ENCODE data around the gene TBX21. TPM values are rescaled to one million over a fixed set of nuclear protein-coding genes. Genes with fewer than 3 reads are reported as not detected.

Gene TBX21
- polyA plus RNA-seq, 4 donors: 0.07 to 0.45 (median 0.29) TPM

DNA sequence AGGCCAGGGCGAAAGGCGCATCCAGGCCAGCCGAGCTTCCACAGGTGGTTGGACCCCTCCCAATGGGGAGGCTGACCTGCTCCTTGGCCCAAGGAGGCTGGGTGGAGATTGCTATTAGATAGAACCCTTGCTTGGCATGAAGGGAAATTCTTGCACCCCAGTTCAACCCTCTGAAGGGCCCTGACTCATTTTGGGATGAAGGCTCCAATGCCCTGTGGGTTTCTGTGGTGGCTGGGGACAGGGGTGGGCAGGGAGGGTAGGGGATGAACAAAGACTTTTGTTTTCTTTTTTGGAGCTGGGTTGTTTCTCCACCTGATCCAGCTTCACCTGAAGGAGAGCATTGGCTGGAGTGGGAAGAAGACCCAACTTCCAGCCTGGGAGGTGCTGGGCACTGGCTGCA is 16.7 kb upstream of the TBX21 start:
- FAIRE-seq (no peak), DNase-seq (no peak)
- H3K4me1 ChIP-seq (ENCODE audit: control insufficient read depth in 3 of 3, insufficient read depth in 2 of 3, low read depth in 1 of 3, low read length in 2 of 3): no peaks in the 10 kb centered on the region
- no peak overlapping the region for H3K27ac ChIP-seq (ENCODE audit: low read depth in 1 of 3, low read length in 2 of 3)
- H3K4me3 ChIP-seq (ENCODE audit: low read depth in 1 of 3, low read length in 3 of 3): no peak overlapping the region
- peaks cover 0 to 55% (median 8%) of the 10 kb centered on the region in 3 donors for H3K27me3 ChIP-seq (ENCODE audit: control insufficient read depth in 3 of 3, insufficient read depth in 3 of 3, low read length in 3 of 3)
- peaks cover 0 to 8% of the 10 kb centered on the region in 2 donors for H3K9me3 ChIP-seq (ENCODE audit: control insufficient read depth in 2 of 2, insufficient read depth in 1 of 2, low read depth in 1 of 2, low read length in 1 of 2)
- peaks cover 0 to 3% (median 0%) of the 10 kb centered on the region in 3 donors for H3K36me3 ChIP-seq (ENCODE audit: control insufficient read depth in 3 of 3, insufficient read depth in 2 of 3, low read depth in 1 of 3, low read length in 3 of 3)
- WGBS, 3 donors: 85% methylated on average over 3 of the region's 3 CpGs

DNA sequence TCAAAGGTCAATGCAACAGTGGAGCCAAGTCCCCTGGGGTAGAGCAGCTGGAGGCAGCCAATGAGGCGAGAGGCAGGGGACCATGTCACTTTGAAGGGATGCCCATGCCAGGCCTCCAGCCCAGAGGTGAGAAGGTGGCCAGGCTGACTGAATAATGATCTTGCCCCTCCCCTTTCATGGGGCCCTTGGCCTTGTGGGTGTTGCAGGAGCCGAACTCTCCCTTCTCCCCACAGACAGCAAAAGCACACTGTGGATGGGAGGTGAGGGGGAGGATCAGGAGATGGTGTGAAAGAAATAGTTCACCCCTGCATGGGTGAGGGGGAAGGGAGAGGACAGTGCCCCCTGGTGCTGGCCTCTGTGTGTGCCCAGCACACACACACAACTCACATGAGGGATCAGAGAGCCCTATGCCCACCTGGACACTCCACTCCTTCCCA is 15.8 kb upstream of the TBX21 start:
- no peak for DNase-seq
- H3K4me3 ChIP-seq (ENCODE audit: low read depth in 1 of 3, low read length in 3 of 3): no peak overlapping the region
- WGBS, 3 donors: 51 to 56% (median 52%) methylated on average over 2 of the region's 2 CpGs
- no peaks in the 10 kb centered on the region for H3K36me3 ChIP-seq (ENCODE audit: control insufficient read depth in 3 of 3, insufficient read depth in 2 of 3, low read depth in 1 of 3, low read length in 3 of 3)
- H3K9me3 ChIP-seq (ENCODE audit: control insufficient read depth in 2 of 2, insufficient read depth in 1 of 2, low read depth in 1 of 2, low read length in 1 of 2): peaks cover 0 to 8% of the 10 kb centered on the region in 2 donors
- peaks cover 0 to 64% (median 14%) of the 10 kb centered on the region in 3 donors for H3K27me3 ChIP-seq (ENCODE audit: control insufficient read depth in 3 of 3, insufficient read depth in 3 of 3, low read length in 3 of 3)
- H3K27ac ChIP-seq (ENCODE audit: low read depth in 1 of 3, low read length in 2 of 3): no peak overlapping the region
- no peaks in the 10 kb centered on the region for H3K4me1 ChIP-seq (ENCODE audit: control insufficient read depth in 3 of 3, insufficient read depth in 2 of 3, low read depth in 1 of 3, low read length in 2 of 3)
- FAIRE-seq: no peak

DNA sequence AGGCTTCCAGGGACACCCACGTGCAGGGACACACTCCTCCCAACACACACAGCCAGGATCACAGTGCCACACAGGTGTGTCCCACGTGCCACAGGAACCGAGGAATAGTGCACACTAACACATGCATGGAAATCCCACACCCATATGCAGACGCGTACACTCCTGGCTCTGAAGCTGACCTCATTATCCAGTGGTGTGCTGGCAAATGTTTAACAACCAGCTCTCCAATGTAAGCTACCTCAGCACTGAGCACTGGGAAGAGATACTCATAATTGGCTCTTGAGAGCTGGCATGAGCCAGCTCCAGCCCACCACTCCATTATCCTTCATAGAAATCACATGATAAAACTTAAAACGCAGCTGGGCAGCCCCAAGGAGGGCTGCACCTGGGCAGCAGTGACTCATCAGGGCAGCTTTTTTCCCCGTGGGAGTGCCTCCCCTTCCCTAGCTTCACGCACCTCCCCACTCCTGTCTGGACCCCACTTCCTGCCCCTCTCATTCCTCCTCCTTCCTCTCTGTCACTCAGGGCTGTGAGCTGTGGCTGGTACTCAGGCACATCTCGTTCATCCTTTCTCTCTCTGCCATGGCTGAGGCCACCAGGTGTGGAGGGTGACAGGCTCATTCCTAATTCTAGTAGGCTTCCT is 14.9 kb upstream of the TBX21 start:
- Histone ChIP-seq H3K4me3 (ENCODE audit: low read depth in 1 of 3, low read length in 3 of 3) (no peak overlapping the region), H3K27me3 (ENCODE audit: control insufficient read depth in 3 of 3, insufficient read depth in 3 of 3, low read length in 3 of 3) (peaks cover 0 to 68% (median 14%) of the 10 kb centered on the region in 3 donors), H3K4me1 (ENCODE audit: control insufficient read depth in 3 of 3, insufficient read depth in 2 of 3, low read depth in 1 of 3, low read length in 2 of 3) (no peaks in the 10 kb centered on the region), H3K27ac (ENCODE audit: low read depth in 1 of 3, low read length in 2 of 3) (no peak overlapping the region), H3K9me3 (ENCODE audit: control insufficient read depth in 2 of 2, insufficient read depth in 1 of 2, low read depth in 1 of 2, low read length in 1 of 2) (peaks cover 0 to 8% of the 10 kb centered on the region in 2 donors), H3K36me3 (ENCODE audit: control insufficient read depth in 3 of 3, insufficient read depth in 2 of 3, low read depth in 1 of 3, low read length in 3 of 3) (no peaks in the 10 kb centered on the region)
- FAIRE-seq (no peak), DNase-seq (no peak)
- 11 to 27% (median 16%) methylated on average over 9 of the region's 9 CpGs for WGBS, 3 donors

DNA sequence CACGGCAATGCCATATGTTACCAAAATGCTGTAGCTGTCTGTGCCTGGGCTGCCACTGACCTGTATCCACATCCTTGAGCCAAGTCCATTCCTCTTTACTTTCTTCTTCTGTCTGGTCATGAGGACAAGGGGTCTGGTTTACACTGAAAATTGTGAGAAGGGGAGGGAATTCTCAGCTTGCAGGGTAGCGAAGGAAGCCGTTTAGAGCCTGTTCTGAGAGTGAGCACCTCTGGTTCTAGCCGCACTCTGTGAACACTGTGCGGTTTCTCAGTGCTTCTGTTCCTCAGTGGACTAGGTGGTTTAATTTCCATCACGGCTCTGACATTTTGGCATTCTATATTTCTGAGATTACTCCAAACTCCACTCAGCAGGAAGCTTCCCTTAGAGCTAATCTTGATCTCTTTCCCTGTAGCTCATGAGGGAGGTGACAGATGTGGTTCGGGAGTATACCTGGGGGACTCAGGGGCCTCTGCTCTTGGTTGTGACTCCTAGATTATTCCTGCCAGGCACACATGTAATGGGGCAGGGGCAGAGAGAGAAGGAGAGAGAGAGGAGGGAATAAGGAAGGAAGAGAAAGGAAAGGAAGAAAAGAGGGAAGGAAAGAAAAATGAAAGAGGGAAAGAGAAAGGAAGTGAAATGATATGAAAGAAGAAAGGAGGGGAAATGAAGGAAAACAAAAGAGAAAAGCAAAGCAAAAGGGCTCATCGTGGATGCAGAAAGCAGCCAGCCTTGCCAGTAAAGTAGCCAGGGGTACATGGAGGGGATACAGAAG is 14.2 kb upstream of the TBX21 start:
- WGBS, 3 donors: 45 to 56% (median 50%) methylated on average over 8 of the region's 8 CpGs
- DNase-seq: no peak
- Histone ChIP-seq H3K27me3 (ENCODE audit: control insufficient read depth in 3 of 3, insufficient read depth in 3 of 3, low read length in 3 of 3) (peaks cover 0 to 66% (median 14%) of the 10 kb centered on the region in 3 donors), H3K9me3 (ENCODE audit: control insufficient read depth in 2 of 2, insufficient read depth in 1 of 2, low read depth in 1 of 2, low read length in 1 of 2) (peaks cover 0 to 8% of the 10 kb centered on the region in 2 donors), H3K4me1 (ENCODE audit: control insufficient read depth in 3 of 3, insufficient read depth in 2 of 3, low read depth in 1 of 3, low read length in 2 of 3) (no peaks in the 10 kb centered on the region), H3K4me3 (ENCODE audit: low read depth in 1 of 3, low read length in 3 of 3) (no peak overlapping the region), H3K27ac (ENCODE audit: low read depth in 1 of 3, low read length in 2 of 3) (no peak overlapping the region), H3K36me3 (ENCODE audit: control insufficient read depth in 3 of 3, insufficient read depth in 2 of 3, low read depth in 1 of 3, low read length in 3 of 3) (no peaks in the 10 kb centered on the region)
- no peak for FAIRE-seq

DNA sequence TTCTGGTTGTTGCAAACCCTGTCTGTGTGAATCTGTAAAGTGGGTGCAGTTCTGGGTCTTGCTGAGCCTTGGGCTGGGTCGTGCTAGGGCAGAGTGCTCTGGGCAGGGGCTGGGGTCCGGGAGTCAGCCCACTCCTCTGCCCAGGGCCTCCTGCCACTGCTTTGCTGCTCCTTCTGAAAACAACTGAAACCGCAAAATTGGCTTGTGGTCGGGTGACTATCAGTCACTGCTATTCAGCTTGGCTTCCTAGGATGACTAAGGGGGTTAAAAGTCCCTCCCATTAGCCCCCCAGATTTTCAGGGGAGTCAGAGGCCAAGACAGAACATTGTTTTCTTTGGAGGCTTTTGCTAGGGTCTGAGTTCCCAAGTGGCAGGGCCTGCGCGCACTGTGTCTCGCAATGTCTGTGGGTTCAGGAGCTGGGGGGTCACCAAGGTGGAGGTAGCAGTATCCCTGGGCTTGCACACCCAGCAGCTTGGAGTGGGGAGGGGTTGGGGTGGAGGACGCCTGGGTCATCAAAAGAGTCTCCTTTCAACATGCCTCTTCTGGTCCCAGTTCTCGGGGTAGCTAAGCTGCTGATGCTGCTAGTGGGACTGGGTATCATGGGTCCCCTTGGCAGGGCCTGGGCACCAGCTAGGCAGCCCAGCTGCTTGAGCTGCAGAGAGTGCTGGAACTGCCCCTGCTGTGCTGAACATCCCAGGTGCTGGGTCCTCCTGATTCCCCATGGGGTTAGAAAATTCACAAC is 13.5 kb upstream of the TBX21 start:
- Histone ChIP-seq H3K36me3 (ENCODE audit: control insufficient read depth in 3 of 3, insufficient read depth in 2 of 3, low read depth in 1 of 3, low read length in 3 of 3) (no peaks in the 10 kb centered on the region), H3K27ac (ENCODE audit: low read depth in 1 of 3, low read length in 2 of 3) (no peak overlapping the region), H3K27me3 (ENCODE audit: control insufficient read depth in 3 of 3, insufficient read depth in 3 of 3, low read length in 3 of 3) (peaks cover 0 to 74% (median 14%) of the 10 kb centered on the region in 3 donors), H3K4me3 (ENCODE audit: low read depth in 1 of 3, low read length in 3 of 3) (no peak overlapping the region), H3K4me1 (ENCODE audit: control insufficient read depth in 3 of 3, insufficient read depth in 2 of 3, low read depth in 1 of 3, low read length in 2 of 3) (no peaks in the 10 kb centered on the region), H3K9me3 (ENCODE audit: control insufficient read depth in 2 of 2, insufficient read depth in 1 of 2, low read depth in 1 of 2, low read length in 1 of 2) (peaks cover 0 to 8% of the 10 kb centered on the region in 2 donors)
- FAIRE-seq: no peak
- DNase-seq: no peak
- 48 to 58% (median 56%) methylated on average over 9 of the region's 9 CpGs for WGBS, 3 donors

DNA sequence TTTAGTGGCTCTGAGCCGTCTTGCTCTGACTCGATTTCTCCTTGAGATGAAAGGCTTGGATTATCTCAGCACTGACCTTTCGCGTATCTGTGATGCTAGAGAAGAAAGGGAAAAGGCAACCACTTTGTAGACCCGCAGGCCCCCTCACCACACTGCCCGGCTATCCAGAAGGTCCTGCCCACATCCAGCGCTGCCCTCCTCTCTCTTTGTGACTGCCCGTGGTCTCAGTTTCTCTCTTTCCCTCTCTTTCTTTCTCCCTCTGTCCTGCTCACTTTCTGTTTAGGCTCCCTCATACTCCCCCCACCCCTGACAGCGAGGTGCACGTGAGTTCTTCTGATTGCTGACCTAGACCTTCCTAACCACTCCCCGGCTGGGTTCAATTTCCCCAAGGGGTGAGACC is 12.8 kb upstream of the TBX21 start:
- Histone ChIP-seq H3K4me1 (ENCODE audit: control insufficient read depth in 3 of 3, insufficient read depth in 2 of 3, low read depth in 1 of 3, low read length in 2 of 3) (no peaks in the 10 kb centered on the region), H3K36me3 (ENCODE audit: control insufficient read depth in 3 of 3, insufficient read depth in 2 of 3, low read depth in 1 of 3, low read length in 3 of 3) (no peaks in the 10 kb centered on the region), H3K27me3 (ENCODE audit: control insufficient read depth in 3 of 3, insufficient read depth in 3 of 3, low read length in 3 of 3) (peaks cover 0 to 80% (median 14%) of the 10 kb centered on the region in 3 donors), H3K27ac (ENCODE audit: low read depth in 1 of 3, low read length in 2 of 3) (no peak overlapping the region), H3K4me3 (ENCODE audit: low read depth in 1 of 3, low read length in 3 of 3) (no peak overlapping the region), H3K9me3 (ENCODE audit: control insufficient read depth in 2 of 2, insufficient read depth in 1 of 2, low read depth in 1 of 2, low read length in 1 of 2) (peaks cover 0 to 8% of the 10 kb centered on the region in 2 donors)
- FAIRE-seq (no peak), DNase-seq (no peak)
- 35 to 54% (median 46%) methylated on average over 11 of the region's 11 CpGs for WGBS, 3 donors

DNA sequence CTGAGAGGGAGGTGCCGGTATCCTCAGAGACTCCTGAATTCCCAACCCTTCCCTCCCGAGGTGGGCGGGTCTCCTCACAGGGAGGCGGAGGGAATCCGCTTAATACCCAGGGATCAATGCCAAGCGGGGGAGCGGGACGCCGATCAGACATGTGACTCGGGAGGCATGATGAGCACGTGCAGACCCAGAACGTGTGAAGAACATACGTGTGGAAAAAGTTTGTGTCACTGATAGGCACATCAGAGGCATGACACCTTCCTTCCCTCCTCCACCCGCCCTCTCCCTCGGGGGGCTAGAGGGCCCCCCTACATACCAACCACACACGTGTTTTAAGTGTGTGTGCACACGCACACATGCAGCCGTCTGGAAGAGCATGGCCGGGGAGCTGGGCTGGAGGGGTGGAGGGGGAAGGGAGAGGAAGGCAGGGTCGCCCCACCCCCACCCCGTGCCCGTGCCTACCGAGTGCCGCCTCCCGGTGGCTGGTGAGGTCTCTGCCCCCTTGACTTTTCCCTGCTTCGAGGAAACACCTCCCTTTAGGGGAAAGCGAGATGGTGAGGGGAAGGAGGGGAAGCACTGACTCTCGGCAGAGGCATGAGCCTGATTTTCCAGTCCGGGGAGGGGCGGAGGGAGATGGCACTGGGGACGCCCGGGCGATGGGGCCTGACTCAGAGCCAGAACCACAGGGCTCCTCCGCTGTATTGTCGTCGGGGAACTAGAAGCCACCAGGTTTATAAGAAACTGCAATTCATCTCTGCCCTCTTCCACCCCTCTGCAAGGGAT is 12.1 kb upstream of the TBX21 start:
- Histone ChIP-seq H3K36me3 (ENCODE audit: control insufficient read depth in 3 of 3, insufficient read depth in 2 of 3, low read depth in 1 of 3, low read length in 3 of 3) (no peaks in the 10 kb centered on the region), H3K27ac (ENCODE audit: low read depth in 1 of 3, low read length in 2 of 3) (no peak overlapping the region), H3K9me3 (ENCODE audit: control insufficient read depth in 2 of 2, insufficient read depth in 1 of 2, low read depth in 1 of 2, low read length in 1 of 2) (peaks cover 0 to 8% of the 10 kb centered on the region in 2 donors), H3K4me1 (ENCODE audit: control insufficient read depth in 3 of 3, insufficient read depth in 2 of 3, low read depth in 1 of 3, low read length in 2 of 3) (no peaks in the 10 kb centered on the region), H3K4me3 (ENCODE audit: low read depth in 1 of 3, low read length in 3 of 3) (no peak overlapping the region), H3K27me3 (ENCODE audit: control insufficient read depth in 3 of 3, insufficient read depth in 3 of 3, low read length in 3 of 3) (peaks cover 0 to 76% (median 14%) of the 10 kb centered on the region in 3 donors)
- WGBS, 3 donors: 10 to 12% (median 11%) methylated on average over 36 of the region's 36 CpGs
- FAIRE-seq (no peak), DNase-seq (no peak)

DNA sequence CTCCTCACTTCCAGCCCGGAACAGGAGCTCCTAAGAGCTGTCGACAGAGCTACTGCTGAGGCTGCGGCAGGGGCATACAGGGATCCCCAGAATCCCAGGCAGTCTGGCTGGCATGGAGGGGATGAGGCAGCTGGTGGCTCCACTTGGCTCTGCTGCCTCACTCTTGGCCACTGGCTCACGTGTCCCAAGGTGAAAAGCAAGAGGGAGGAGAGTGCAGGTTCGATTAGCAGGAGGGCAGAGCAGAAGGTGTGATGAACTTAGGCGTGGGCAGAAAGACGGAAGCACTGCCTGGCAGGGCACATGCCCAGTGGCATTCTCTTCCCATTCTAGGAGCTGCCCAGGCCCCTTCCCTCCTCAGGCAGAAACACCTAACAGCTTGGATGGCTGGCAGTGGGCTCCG is 11.3 kb upstream of the TBX21 start:
- Histone ChIP-seq H3K4me3 (ENCODE audit: low read depth in 1 of 3, low read length in 3 of 3) (no peak overlapping the region), H3K9me3 (ENCODE audit: control insufficient read depth in 2 of 2, insufficient read depth in 1 of 2, low read depth in 1 of 2, low read length in 1 of 2) (peaks cover 0 to 8% of the 10 kb centered on the region in 2 donors), H3K27me3 (ENCODE audit: control insufficient read depth in 3 of 3, insufficient read depth in 3 of 3, low read length in 3 of 3) (peaks cover 0 to 72% (median 14%) of the 10 kb centered on the region in 3 donors), H3K27ac (ENCODE audit: low read depth in 1 of 3, low read length in 2 of 3) (no peak overlapping the region), H3K36me3 (ENCODE audit: control insufficient read depth in 3 of 3, insufficient read depth in 2 of 3, low read depth in 1 of 3, low read length in 3 of 3) (no peaks in the 10 kb centered on the region), H3K4me1 (ENCODE audit: control insufficient read depth in 3 of 3, insufficient read depth in 2 of 3, low read depth in 1 of 3, low read length in 2 of 3) (no peaks in the 10 kb centered on the region)
- FAIRE-seq (no peak), DNase-seq (no peak)
- 25 to 43% (median 43%) methylated on average over 8 of the region's 8 CpGs for WGBS, 3 donors
